GM10266 (cell line): ENCODE measurements around the gene RAX.

Source experiments
- DNase-seq: peaks from one replicate; pipeline ENCODE4 v3.0.0; 2012; ENCODE audit errors: extremely low spot score
- TF ChIP-seq, protein P1 (sequence below): IDR thresholded peaks from 2 replicates; pipeline ENCODE4 v1.5.1; 2012; ENCODE audit warnings: mild to moderate bottlenecking, low read depth; ENCODE audit not compliant: control insufficient read depth, insufficient read depth; ENCODE audit errors: missing control alignments

RAX gene

DNA sequence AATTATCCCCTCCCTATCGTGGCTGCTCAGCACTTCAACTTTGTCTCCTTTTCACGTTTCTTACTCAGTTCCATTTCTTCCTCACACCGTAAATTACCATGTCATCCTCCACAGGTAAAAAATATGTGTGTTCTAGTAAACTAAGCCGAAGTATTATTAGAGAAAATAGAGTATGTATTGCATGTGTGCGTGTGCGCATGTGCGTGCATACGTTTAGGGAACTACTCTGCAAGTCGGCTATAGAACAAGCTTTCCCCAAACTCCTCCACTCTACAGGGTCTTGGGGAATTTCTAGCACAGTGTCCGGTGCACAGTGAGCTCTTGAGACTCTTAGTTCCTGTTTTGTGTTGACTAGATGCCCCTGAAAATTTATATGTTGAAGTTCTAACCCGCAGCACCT is 9.1 kb upstream of the RAX start:
- TF ChIP-seq, protein P1, sequence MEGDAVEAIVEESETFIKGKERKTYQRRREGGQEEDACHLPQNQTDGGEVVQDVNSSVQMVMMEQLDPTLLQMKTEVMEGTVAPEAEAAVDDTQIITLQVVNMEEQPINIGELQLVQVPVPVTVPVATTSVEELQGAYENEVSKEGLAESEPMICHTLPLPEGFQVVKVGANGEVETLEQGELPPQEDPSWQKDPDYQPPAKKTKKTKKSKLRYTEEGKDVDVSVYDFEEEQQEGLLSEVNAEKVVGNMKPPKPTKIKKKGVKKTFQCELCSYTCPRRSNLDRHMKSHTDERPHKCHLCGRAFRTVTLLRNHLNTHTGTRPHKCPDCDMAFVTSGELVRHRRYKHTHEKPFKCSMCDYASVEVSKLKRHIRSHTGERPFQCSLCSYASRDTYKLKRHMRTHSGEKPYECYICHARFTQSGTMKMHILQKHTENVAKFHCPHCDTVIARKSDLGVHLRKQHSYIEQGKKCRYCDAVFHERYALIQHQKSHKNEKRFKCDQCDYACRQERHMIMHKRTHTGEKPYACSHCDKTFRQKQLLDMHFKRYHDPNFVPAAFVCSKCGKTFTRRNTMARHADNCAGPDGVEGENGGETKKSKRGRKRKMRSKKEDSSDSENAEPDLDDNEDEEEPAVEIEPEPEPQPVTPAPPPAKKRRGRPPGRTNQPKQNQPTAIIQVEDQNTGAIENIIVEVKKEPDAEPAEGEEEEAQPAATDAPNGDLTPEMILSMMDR: no peak
- DNase-seq: no peak

DNA sequence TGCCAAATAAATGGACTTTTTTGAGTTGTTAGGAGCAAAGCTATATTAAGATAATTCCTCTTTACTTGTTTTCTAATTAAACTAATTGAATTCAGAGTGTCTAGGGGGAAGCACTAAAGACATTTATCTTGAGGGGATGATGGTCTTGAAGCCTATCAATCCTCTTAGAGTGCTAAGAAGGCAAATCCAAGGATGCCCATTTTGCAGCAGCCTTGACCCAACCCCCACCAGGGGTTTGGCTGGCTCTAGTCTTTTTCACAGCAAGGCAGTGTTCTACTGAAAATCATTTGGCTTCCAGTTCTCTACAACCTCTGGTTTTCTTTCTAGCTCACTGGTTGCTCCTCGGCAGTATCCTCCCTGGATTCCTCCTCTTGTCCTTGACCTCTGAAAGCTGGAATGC is 6.5 kb upstream of the RAX start:
- no peak for DNase-seq

GRCh38 chr18:59279193-59279592 is 5.9 kb upstream of the RAX start:
- TF ChIP-seq, protein P1: no peak
- DNase-seq: no peak

More for the DNA sequence above, 6.5 kb upstream of the RAX start:
- TF ChIP-seq, protein P1: no peak

DNA sequence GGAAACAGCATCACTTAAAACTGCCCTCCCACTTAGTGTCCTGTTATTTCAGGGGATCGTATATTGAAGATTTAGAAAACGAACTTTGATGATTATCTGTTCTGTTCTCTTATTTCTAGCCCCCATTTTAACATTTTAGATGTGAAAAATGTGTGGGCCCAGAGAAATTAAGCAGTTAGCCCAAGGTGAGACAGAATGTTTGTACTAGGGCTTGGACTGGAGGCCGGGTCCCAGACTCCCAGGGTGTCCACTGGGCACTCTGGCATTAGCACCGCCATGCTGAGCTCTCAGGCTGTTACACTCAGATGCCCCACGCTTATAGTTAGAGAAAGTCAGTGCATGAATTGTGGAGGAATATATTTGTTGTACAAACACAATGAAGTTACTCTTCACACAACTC is 5.5 kb upstream of the RAX start:
- no peak for DNase-seq
- TF ChIP-seq, protein P1: no peak

- TF ChIP-seq, protein P1: no peak
- no peak for DNase-seq
Observed at GRCh38 chr18:59276047-59276446, 2.8 kb upstream of the RAX start.

DNA sequence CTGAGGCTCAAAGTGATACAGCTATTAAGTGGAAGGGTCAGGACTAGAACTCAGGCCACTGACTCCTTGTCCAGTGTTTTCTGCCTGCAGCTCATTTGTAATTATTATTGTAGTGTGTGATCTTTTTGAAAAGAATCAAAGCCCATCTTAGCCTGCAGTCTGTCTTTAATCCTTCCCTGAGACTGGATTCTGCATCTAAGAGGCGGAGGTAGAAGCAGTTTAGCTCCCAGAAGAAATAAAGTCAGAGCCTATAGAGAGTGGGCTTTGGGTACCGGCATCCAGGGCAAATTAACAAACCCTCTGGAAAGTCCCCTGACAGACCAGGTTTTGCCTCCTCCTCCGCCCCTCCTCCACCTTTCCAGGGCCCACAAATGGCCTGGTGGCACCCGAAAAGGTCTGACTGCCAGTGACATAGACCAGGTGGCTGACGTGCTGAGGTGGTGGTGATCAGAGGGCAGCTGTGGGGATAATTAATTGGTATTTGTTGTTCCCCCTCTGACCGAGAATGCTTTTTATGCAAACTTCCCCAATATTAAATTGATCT is 2.2 kb upstream of the RAX start:
- no peak for DNase-seq
- TF ChIP-seq, protein P1: no peak

DNA sequence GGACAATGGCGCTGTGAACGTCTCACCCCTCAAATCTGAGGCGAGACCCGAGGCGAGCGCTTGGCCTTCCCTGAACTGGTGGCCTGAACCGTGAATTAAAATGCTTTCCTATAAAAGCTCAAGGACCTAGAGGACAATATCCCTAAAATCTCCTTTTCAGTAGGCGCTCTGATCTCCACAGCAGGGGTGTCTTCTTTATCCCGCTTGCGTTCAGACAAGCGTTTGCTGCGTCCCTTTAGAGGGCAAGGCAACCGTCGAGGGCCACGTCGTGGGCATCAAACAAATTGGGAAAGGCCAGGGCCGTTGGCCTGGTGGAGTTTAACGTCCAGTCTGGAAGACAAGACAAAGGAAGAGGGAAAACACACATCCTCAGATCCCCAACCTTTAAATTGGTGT is 1.3 kb upstream of the RAX start:
- DNase-seq: no peak
- TF ChIP-seq, protein P1: no peak
